Loucy (cell line): ENCODE results near the gene TMEM164.
"Not testable (repeated sequence)": the region's sequence is repeated elsewhere in the genome, so short reads cannot be mapped to it uniquely, and the experiment has no call there.

Source experiments
- H2AFZ ChIP-seq: fragments of 200-600 bp; sonication (generic); 2 replicates; pipeline ENCODE4 v1.6.0; 2016; ENCODE audit warnings: antibody characterized with exemption, mild to moderate bottlenecking, low read length, moderate library complexity
- H3F3A ChIP-seq: fragments of 200-600 bp; 2 replicates; pipeline ENCODE4 v1.6.0; 2016; ENCODE audit warnings: antibody characterized with exemption, low read depth, mild to moderate bottlenecking
- H3K27me3 ChIP-seq: fragments of 200-600 bp; sonication (generic); 2 replicates; pipeline ENCODE4 v1.6.1; 2014; ENCODE audit warnings: low read length, mild to moderate bottlenecking; ENCODE audit not compliant: insufficient read depth, poor library complexity, severe bottlenecking
- H3K36me3 ChIP-seq: fragments of 200-600 bp; sonication (generic); 2 replicates; pipeline ENCODE4 v1.6.1; 2016; ENCODE audit warnings: low read length; ENCODE audit not compliant: insufficient read depth
- H3K4me1 ChIP-seq: fragments of 200-600 bp; sonication (generic); 2 replicates; pipeline ENCODE4 v1.5.1; 2014; ENCODE audit warnings: low read length, mild to moderate bottlenecking; ENCODE audit not compliant: insufficient read depth, poor library complexity, severe bottlenecking
- H3K4me2 ChIP-seq: fragments of 200-600 bp; sonication (generic); 2 replicates; pipeline ENCODE4 v1.6.0; 2014; ENCODE audit warnings: antibody characterized with exemption, low read length, low read depth, mild to moderate bottlenecking; ENCODE audit not compliant: poor library complexity, severe bottlenecking
- H3K4me3 ChIP-seq: fragments of 200-600 bp; sonication (generic); 2 replicates; pipeline ENCODE4 v1.5.1; 2014; ENCODE audit warnings: low read length, mild to moderate bottlenecking, mixed read lengths; ENCODE audit not compliant: poor library complexity, severe bottlenecking
- H3K79me2 ChIP-seq: fragments of 200-600 bp; sonication (generic); 2 replicates; pipeline ENCODE4 v1.6.1; 2014; ENCODE audit warnings: low read length; ENCODE audit not compliant: insufficient read depth
- H3K9ac ChIP-seq: fragments of 200-600 bp; sonication (generic); 2 replicates; pipeline ENCODE4 v1.6.0; 2014; ENCODE audit warnings: mild to moderate bottlenecking, low read depth, low read length, moderate library complexity; ENCODE audit not compliant: poor library complexity, severe bottlenecking
- H3K9me2 ChIP-seq: fragments of 200-600 bp; sonication (generic); replicated peaks from 2 replicates; pipeline ENCODE4 v1.6.1; 2016; ENCODE audit warnings: low read depth, low read length, mixed read lengths
- H3K9me3 ChIP-seq: fragments of 200-600 bp; sonication (generic); 2 replicates; pipeline ENCODE4 v1.6.1; 2014; ENCODE audit warnings: mild to moderate bottlenecking, antibody characterized with exemption, low read length, low read depth; ENCODE audit not compliant: insufficient read depth
- H4K20me1 ChIP-seq: fragments of 200-600 bp; sonication (generic); 2 replicates; pipeline ENCODE4 v1.6.0; 2014; ENCODE audit warnings: antibody characterized with exemption, low read length, mild to moderate bottlenecking; ENCODE audit not compliant: insufficient read depth, poor library complexity, severe bottlenecking
- CTCF ChIP-seq: fragments of 200-600 bp; sonication (generic); conservative IDR thresholded peaks from 2 replicates; pipeline ENCODE4 v1.5.1; 2014; ENCODE audit warnings: mild to moderate bottlenecking, antibody characterized with exemption, low read length
- EZH2phosphoT487 ChIP-seq: fragments of 200-600 bp; IDR thresholded peaks from 2 replicates; pipeline ENCODE4 v1.6.1; 2018; ENCODE audit warnings: antibody characterized with exemption, mild to moderate bottlenecking, moderate library complexity, borderline replicate concordance

The TMEM164 gene

GRCh38 chrX:110146521-110146920, 143.6 kb downstream of the TMEM164 start:
- H4K20me1 ChIP-seq, result peaks cover 5% of the 10 kb centered on the region
- no peaks in the 10 kb centered on the region for H3K4me1 ChIP-seq
- peaks cover 27% of the 10 kb centered on the region; the same call in 1 of the 2 replicates for H3K36me3 ChIP-seq
- no peaks in the 10 kb centered on the region for H3F3A ChIP-seq
- no peak overlapping the region for H3K9ac ChIP-seq
- TF ChIP-seq EZH2phosphoT487, result no peak
- peak; percentile 61 for TF ChIP-seq CTCF
- H3K9me2 ChIP-seq, result no peaks in the 10 kb centered on the region
- H3K9me3 ChIP-seq, result no peaks in the 10 kb centered on the region
- H3K79me2 ChIP-seq, result no peaks in the 10 kb centered on the region
- no peak overlapping the region for H3K4me2 ChIP-seq
- no peak overlapping the region for H2AFZ ChIP-seq
- H3K27me3 ChIP-seq, result no peaks in the 10 kb centered on the region
- no peak overlapping the region for H3K4me3 ChIP-seq

GRCh38 chrX:110153244-110153643, 150.3 kb downstream of the TMEM164 start:
- no peaks in the 10 kb centered on the region for H3K4me1 ChIP-seq
- H3F3A ChIP-seq, result no peaks in the 10 kb centered on the region
- no peak overlapping the region for H2AFZ ChIP-seq
- no peak for TF ChIP-seq EZH2phosphoT487
- TF ChIP-seq CTCF, result no peak
- H3K9me3 ChIP-seq, result no peaks in the 10 kb centered on the region
- H3K9ac ChIP-seq, result no peak overlapping the region
- no peaks in the 10 kb centered on the region for H3K79me2 ChIP-seq
- H3K36me3 ChIP-seq, result peaks cover 38% of the 10 kb centered on the region; the same call in 1 of the 2 replicates
- no peak overlapping the region for H3K4me2 ChIP-seq
- no peaks in the 10 kb centered on the region for H3K27me3 ChIP-seq
- no peaks in the 10 kb centered on the region for H4K20me1 ChIP-seq
- H3K4me3 ChIP-seq, result no peak overlapping the region
- no peaks in the 10 kb centered on the region for H3K9me2 ChIP-seq

GRCh38 chrX:110153896-110154295, 151.0 kb downstream of the TMEM164 start:
- Histone ChIP-seq H2AFZ (no peak overlapping the region), H3K36me3 (peaks cover 38% of the 10 kb centered on the region; the same call in 1 of the 2 replicates), H3K79me2 (no peaks in the 10 kb centered on the region), H3K9ac (no peak overlapping the region), H3K9me2 (no peaks in the 10 kb centered on the region), H3K4me3 (no peak overlapping the region), H3K4me2 (no peak overlapping the region), H3F3A (no peaks in the 10 kb centered on the region), H4K20me1 (no peaks in the 10 kb centered on the region), H3K9me3 (no peaks in the 10 kb centered on the region), H3K27me3 (no peaks in the 10 kb centered on the region), H3K4me1 (no peaks in the 10 kb centered on the region)
- TF ChIP-seq EZH2phosphoT487 (no peak), CTCF (no peak)

- not testable (repeated sequence) for H3K79me2 ChIP-seq, H4K20me1 ChIP-seq, H3K9me2 ChIP-seq, H3F3A ChIP-seq, H2AFZ ChIP-seq, H3K9me3 ChIP-seq, H3K4me3 ChIP-seq, H3K27me3 ChIP-seq, H3K4me2 ChIP-seq, H3K4me1 ChIP-seq, H3K9ac ChIP-seq
- H3K36me3 ChIP-seq, result peaks cover 35% of the 10 kb centered on the region; the same call in 1 of the 2 replicates
Measured at GRCh38 chrX:110154328-110154727, 151.4 kb downstream of the TMEM164 start.
